H1 (cell line): ENCODE measurements around the gene LRBA. TPM values are rescaled to one million over a fixed set of nuclear protein-coding genes. Genes with fewer than 3 reads are reported as not detected.

Experiments used
- CTCF ChIA-PET: fragments of 300-600 bp; sonication (Branson Sonifier 250); formaldehyde crosslinking; loops from one replicate; lab custom pipeline; 2021; ENCODE audit not compliant: partially characterized antibody; lab: Charles Lee
- POLR2A ChIA-PET: fragments of 300-600 bp; sonication (Branson Sonifier 250); formaldehyde crosslinking; loops from one replicate; lab custom pipeline; 2021; ENCODE audit warnings: inconsistent platforms; ENCODE audit not compliant: partially characterized antibody; lab: Charles Lee
- DNase-seq, 2 experiments: peaks; one replicate each; pipeline versions ENCODE4 v3.0.0 to v3.0.0-alpha.2; 2010 to 2022; ENCODE audit warnings: low spot score in 2 of 2, low read depth in 1 of 2, mixed read lengths in 1 of 2
- FAIRE-seq: peaks from 2 replicates; lab custom pipeline; 2011; peaks lifted over from hg19 to GRCh38; lab: Jason Lieb, UNC
- H2AFZ ChIP-seq: 2 replicates; pipeline ENCODE4 v1.8.1; 2012; ENCODE audit warnings: low read length, inconsistent platforms
- H2AK5ac ChIP-seq: 2 replicates; pipeline ENCODE4 v1.6.1; 2013; ENCODE audit warnings: low read depth, low read length
- H2BK120ac ChIP-seq: replicated peaks from 2 replicates; pipeline ENCODE3; 2013; ENCODE audit warnings: low read depth, low read length, inconsistent platforms
- H2BK12ac ChIP-seq: 2 replicates; pipeline ENCODE4 v1.6.1; 2013; ENCODE audit warnings: low read depth, low read length
- H2BK15ac ChIP-seq: 2 replicates; pipeline ENCODE4 v1.6.1; 2013; ENCODE audit warnings: low read length
- H2BK20ac ChIP-seq: 2 replicates; pipeline ENCODE4 v1.6.1; 2013; ENCODE audit warnings: low read length
- H2BK5ac ChIP-seq: 2 replicates; pipeline ENCODE4 v1.6.1; 2013; ENCODE audit warnings: low read depth, low read length
- H3K14ac ChIP-seq: 2 replicates; pipeline ENCODE4 v1.6.1; 2013; ENCODE audit warnings: inconsistent platforms; ENCODE audit not compliant: insufficient read length
- H3K18ac ChIP-seq: 2 replicates; pipeline ENCODE4 v1.6.1; 2013; ENCODE audit warnings: low read length; ENCODE audit errors: extremely low read depth
- H3K23ac ChIP-seq: 2 replicates; pipeline ENCODE4 v1.6.1; 2013; ENCODE audit warnings: inconsistent platforms; ENCODE audit not compliant: insufficient read length
- H3K23me2 ChIP-seq: 2 replicates; pipeline ENCODE4 v1.6.1; 2013; ENCODE audit warnings: low read depth, low read length
- H3K27ac ChIP-seq: 2 replicates; pipeline ENCODE4 v1.6.1; 2011; ENCODE audit warnings: low read depth, low read length, inconsistent platforms
- H3K27me3 ChIP-seq, 4 experiments: replicated peaks in 1 of 4; 1 replicate in 1 of 4; 2 replicates in 3 of 4; pipeline versions ENCODE4 v1.6.1 to v1.8.1; 2011 to 2013; ENCODE audit warnings: low read length in 3 of 4, mild to moderate bottlenecking in 3 of 4, inconsistent platforms in 2 of 4, mixed read lengths in 2 of 4, moderate library complexity in 1 of 4; ENCODE audit not compliant: control insufficient read depth in 3 of 4, insufficient read depth in 3 of 4; ENCODE audit errors: extremely low read depth in 1 of 4
- H3K36me3 ChIP-seq, 4 experiments: 2 replicates each; pipeline versions ENCODE4 v1.6.1 to v1.8.1; 2011 to 2013; ENCODE audit warnings: mild to moderate bottlenecking in 4 of 4, low read length in 3 of 4, moderate library complexity in 2 of 4, control low read depth in 1 of 4, inconsistent platforms in 1 of 4; ENCODE audit not compliant: insufficient read depth in 4 of 4, control insufficient read depth in 2 of 4
- H3K4ac ChIP-seq: replicated peaks from 2 replicates; pipeline ENCODE3; 2013; ENCODE audit warnings: low read length, low read depth, mixed read lengths, inconsistent platforms; ENCODE audit not compliant: insufficient read length
- H3K4me1 ChIP-seq, 4 experiments: replicated peaks in 1 of 4; 1 replicate in 1 of 4; 2 replicates in 3 of 4; pipeline versions ENCODE4 v1.6.1 to v1.8.1; 2011 to 2013; ENCODE audit warnings: low read length in 3 of 4, inconsistent platforms in 2 of 4, mixed read lengths in 1 of 4; ENCODE audit not compliant: insufficient read depth in 4 of 4, control insufficient read depth in 3 of 4
- H3K4me2 ChIP-seq, 2 experiments: 2 replicates each; pipeline versions ENCODE4 v1.6.1 to v1.8.1; 2011 to 2013; ENCODE audit warnings: low read depth in 2 of 2, low read length in 2 of 2, control low read depth in 1 of 2, inconsistent platforms in 1 of 2, mild to moderate bottlenecking in 1 of 2; ENCODE audit not compliant: insufficient read depth in 1 of 2
- H3K4me3 ChIP-seq, 4 experiments: fragments of 200-600, 300-600 bp in 1 of 4; sonication (generic), shearing (Covaris generic), sonication (Bioruptor Twin) in 1 of 4; 2 replicates each; pipeline versions ENCODE4 v1.5.1 to v1.8.1; 2011 to 2016; ENCODE audit warnings: low read length in 4 of 4, low read depth in 3 of 4, control low read depth in 2 of 4, inconsistent platforms in 2 of 4, mild to moderate bottlenecking in 2 of 4, mixed read lengths in 1 of 4, moderate library complexity in 1 of 4; ENCODE audit not compliant: insufficient read depth in 2 of 4; ENCODE audit errors: extremely low read depth in 1 of 4
- H3K56ac ChIP-seq: replicated peaks from 2 replicates; pipeline ENCODE3; 2013; ENCODE audit warnings: low read depth, mild to moderate bottlenecking, mixed read lengths, low read length, inconsistent platforms; ENCODE audit not compliant: insufficient read length
- H3K79me1 ChIP-seq: 2 replicates; pipeline ENCODE4 v1.6.1; 2013; ENCODE audit warnings: low read depth, low read length, control low read depth
- H3K79me2 ChIP-seq, 2 experiments: 2 replicates each; pipeline versions ENCODE4 v1.6.1 to v1.8.1; 2012 to 2013; ENCODE audit warnings: low read length in 2 of 2, mild to moderate bottlenecking in 2 of 2, inconsistent platforms in 1 of 2; ENCODE audit not compliant: insufficient read depth in 2 of 2, control insufficient read depth in 1 of 2
- H3K9ac ChIP-seq, 4 experiments: replicated peaks in 1 of 4; 1 replicate in 1 of 4; 2 replicates in 3 of 4; pipeline versions ENCODE4 v1.6.1 to v1.8.1; 2011 to 2013; ENCODE audit warnings: low read depth in 3 of 4, low read length in 3 of 4, control low read depth in 2 of 4, mild to moderate bottlenecking in 2 of 4, moderate library complexity in 2 of 4, inconsistent platforms in 1 of 4; ENCODE audit errors: extremely low read depth in 1 of 4
- H3K9me3 ChIP-seq, 2 experiments: 2 replicates each; pipeline versions ENCODE4 v1.6.1 to v1.8.1; 2012 to 2013; ENCODE audit warnings: mild to moderate bottlenecking in 2 of 2, moderate library complexity in 2 of 2, control low read depth in 1 of 2, inconsistent platforms in 1 of 2, low read depth in 1 of 2, low read length in 1 of 2, mixed read lengths in 1 of 2; ENCODE audit not compliant: insufficient read depth in 2 of 2
- H4K20me1 ChIP-seq, 2 experiments: replicated peaks in 1 of 2; 2 replicates each; pipeline versions ENCODE3 to v1.8.1; 2011 to 2013; ENCODE audit warnings: inconsistent platforms in 2 of 2, low read length in 2 of 2, mild to moderate bottlenecking in 1 of 2; ENCODE audit not compliant: insufficient read depth in 2 of 2, control insufficient read depth in 1 of 2
- H4K5ac ChIP-seq: 2 replicates; pipeline ENCODE4 v1.6.1; 2013; ENCODE audit warnings: low read length, low read depth, mixed read lengths, inconsistent platforms; ENCODE audit not compliant: insufficient read length
- H4K8ac ChIP-seq: 2 replicates; pipeline ENCODE4 v1.8.0; 2013; ENCODE audit warnings: mild to moderate bottlenecking, moderate library complexity, low read length, inconsistent platforms; ENCODE audit not compliant: insufficient read depth; ENCODE audit errors: extremely low read depth
- H4K91ac ChIP-seq: replicated peaks from 2 replicates; pipeline ENCODE3; 2013; ENCODE audit warnings: low read length, mixed read lengths, inconsistent platforms; ENCODE audit not compliant: insufficient read length
- MAFK ChIP-seq: IDR thresholded peaks from 2 replicates; pipeline ENCODE4 v1.6.1; 2012; ENCODE audit warnings: low read depth, mild to moderate bottlenecking, improper control_type of control experiment, low read length
- WGBS, 2 experiments: shearing (Covaris generic) in 1 of 2; methylation state at CpG; one replicate each; pipeline versions ENCODE4 v1.1.6 to v1.1.7; 2013 to 2015; ENCODE audit warnings: low lambda C conversion rate in 2 of 2, mixed read lengths in 2 of 2, inconsistent platforms in 1 of 2, low coverage in 1 of 2, missing lambda C conversion rate in 1 of 2; ENCODE audit not compliant: insufficient replicate concordance in 2 of 2, insufficient coverage in 1 of 2, insufficient read length in 1 of 2; ENCODE audit errors: extremely low coverage in 1 of 2, missing lambda C conversion rate in 1 of 2; 5-methylcytosine and 5-hydroxymethylcytosine counted together
- polyA plus RNA-seq, 7 experiments: library from polyadenylated mRNA; depleted of rRNA in 3 of 7; stranded (reverse) in 5 of 7; unstranded in 2 of 7; fragments of >200 nt in 5 of 7; fragments of 200-250 nt in 2 of 7; gene quantifications; 1 replicate in 5 of 7; 2 replicates in 1 of 7; 4 replicates in 1 of 7; pipeline versions ENCODE4 v1.2.1 to v1.2.3, GENCODE V29; 2011 to 2013; ENCODE audit warnings: missing spikeins in 2 of 7, mixed read lengths in 2 of 7
- total RNA-seq: library from RNA; stranded (reverse); fragmentation: NEBNext Ultra II Directional; extraction: Animal tissue kit (Norgen Biotek cat#: 25700); gene quantifications from 2 replicates; pipeline ENCODE4 v1.2.1, GENCODE V29; 2021

The LRBA gene
- total and polyA plus RNA-seq, 2 of the 8 experiments (the other 6 are each of a cell fraction or from before 2014, with no cell fraction given): 54.6 to 83.2 TPM

- H3K27ac ChIP-seq: no peak overlapping the region
- CTCF ChIA-PET: interaction anchor here (1.2 to 1.6 kb wide), 2 partner anchors 9 to 10 kb away, joined by 3 to 5 read pairs; no protein-coding TSS in a partner anchor
- no peaks in the 10 kb centered on the region for H3K79me1 ChIP-seq
- no peak for TF ChIP-seq MAFK
- TF ChIP-seq, all 59 proteins: peak for 0
- H3K18ac ChIP-seq: no peak overlapping the region
- H3K36me3 ChIP-seq: no peaks in the 10 kb centered on the region
- 88% methylated on average over 1 of the region's 1 CpG; no CpG with 5 or more reads in 1 of the 2 experiments for WGBS, 2 experiments
- H2BK120ac ChIP-seq: no peak overlapping the region
- H2AFZ ChIP-seq: no peak overlapping the region
- DNase-seq: no peak
- no peaks in the 10 kb centered on the region for H3K27me3 ChIP-seq
- POLR2A ChIA-PET: no interaction called here
- no peaks in the 10 kb centered on the region for H3K79me2 ChIP-seq
- no peak overlapping the region for H4K8ac ChIP-seq
- H3K9me3 ChIP-seq: no peaks in the 10 kb centered on the region
- H3K4me2 ChIP-seq: no peak overlapping the region
- H2BK5ac ChIP-seq: no peak overlapping the region
- H2AK5ac ChIP-seq: no peak overlapping the region
- H3K23ac ChIP-seq: no peak overlapping the region
- no peak overlapping the region for H3K4ac ChIP-seq
- H3K56ac ChIP-seq: no peak overlapping the region
- no peak overlapping the region for H2BK20ac ChIP-seq
- no peak overlapping the region for H3K14ac ChIP-seq
- H3K9ac ChIP-seq: no peak overlapping the region
- no peak overlapping the region for H2BK15ac ChIP-seq
- no peak overlapping the region for H3K4me3 ChIP-seq
- no peak for FAIRE-seq
- no peaks in the 10 kb centered on the region for H3K23me2 ChIP-seq
- no peak overlapping the region for H4K5ac ChIP-seq
- H2BK12ac ChIP-seq: no peak overlapping the region
- no peaks in the 10 kb centered on the region for H3K4me1 ChIP-seq
- H4K20me1 ChIP-seq: no peaks in the 10 kb centered on the region
- H4K91ac ChIP-seq: no peak overlapping the region
Measured at GRCh38 chr4:150708004-150708403, 307.1 kb downstream of the LRBA start.
